ENCODE measurements around the gene ASPA.

The ASPA gene

DNA sequence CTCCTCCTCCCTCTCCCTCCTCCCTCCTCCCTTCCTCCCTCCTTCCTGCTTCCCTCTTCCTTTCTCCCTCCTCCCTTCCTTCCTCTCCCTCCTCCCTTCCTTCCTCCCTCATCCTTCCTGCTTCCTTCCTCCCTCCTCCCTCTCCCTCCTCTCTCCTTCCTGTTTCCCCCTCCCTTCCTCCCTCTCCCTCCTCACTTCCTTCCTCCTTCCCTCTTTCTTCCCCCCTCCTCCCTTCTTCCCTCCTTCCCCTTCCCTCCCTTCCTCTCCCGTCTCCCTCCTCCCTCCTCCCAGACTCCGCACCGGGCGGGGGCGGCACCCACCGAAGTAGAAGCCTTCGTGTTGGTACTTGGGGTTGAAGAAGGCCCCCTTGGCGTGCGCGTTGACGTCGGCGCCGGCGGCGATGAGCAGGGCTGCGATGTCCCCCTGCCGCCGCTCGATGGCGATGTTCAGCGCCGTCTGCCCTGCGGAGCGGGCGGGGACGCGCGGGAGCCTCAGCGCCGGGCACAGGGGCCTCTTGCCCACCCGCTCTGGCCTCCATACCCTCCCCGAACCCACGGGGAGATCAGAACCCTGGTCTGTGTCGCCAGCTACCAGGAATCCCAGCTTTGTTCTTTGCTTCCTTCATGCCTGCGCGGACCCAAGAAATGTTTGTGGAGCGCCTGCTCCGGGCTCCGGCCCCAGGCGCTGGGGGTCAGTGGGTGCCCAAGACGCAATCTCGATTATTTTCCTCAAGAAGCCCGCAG is 59.6 kb downstream of the ASPA start:
- peak; percentile 77 for DNase-seq

DNA sequence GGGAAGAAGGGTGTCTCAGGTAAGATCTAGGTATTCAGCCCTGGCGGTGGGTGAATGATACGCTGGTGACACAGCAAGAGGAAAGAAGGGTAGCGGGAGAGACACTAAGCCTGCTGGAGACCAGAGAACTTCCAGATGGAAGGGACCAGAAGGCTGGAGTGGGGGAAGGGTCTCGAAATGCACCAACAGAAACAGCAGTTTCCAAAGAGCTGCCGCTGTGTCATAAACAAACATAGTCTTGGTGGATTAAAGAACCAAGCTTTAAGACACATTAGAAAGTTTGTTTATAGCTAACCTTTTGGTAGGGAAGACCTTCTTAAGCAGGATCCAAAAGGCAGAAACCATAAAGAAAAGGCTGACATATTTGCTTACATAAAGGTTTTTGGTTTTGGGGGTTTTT is 60.9 kb downstream of the ASPA start:
- no peak for DNase-seq

DNA sequence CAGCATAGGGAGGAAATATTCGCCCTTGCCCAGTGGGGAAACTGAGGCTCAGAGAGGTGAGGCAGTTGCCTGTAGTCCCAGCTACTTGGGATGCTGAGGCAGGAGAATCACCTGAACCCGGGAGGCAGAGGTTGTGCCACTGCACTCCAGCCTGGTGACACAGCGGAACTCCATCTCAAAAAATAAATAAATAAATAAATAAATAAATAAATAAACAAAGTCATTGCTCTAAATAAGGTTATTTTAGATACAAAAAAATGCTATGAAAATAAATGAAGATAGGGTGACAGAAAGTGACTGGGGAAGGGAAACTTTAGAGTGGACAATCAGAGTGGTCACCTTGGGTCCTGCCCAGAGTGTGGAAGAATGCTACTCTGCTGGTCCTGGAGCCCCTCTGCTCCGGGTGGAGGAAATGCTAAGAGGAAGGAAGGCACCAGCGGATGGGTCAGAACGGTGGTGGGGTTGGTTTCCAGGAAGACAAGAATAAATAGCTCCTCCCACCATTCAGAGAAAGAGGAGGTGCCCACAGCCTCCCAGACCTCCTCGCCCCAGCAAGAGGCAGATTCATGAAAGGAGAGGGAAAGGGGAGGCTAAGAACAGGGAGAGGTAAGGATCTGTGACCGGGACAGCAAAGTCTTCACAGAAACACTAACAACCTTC is 64.2 kb downstream of the ASPA start:
- no peak for DNase-seq

DNA sequence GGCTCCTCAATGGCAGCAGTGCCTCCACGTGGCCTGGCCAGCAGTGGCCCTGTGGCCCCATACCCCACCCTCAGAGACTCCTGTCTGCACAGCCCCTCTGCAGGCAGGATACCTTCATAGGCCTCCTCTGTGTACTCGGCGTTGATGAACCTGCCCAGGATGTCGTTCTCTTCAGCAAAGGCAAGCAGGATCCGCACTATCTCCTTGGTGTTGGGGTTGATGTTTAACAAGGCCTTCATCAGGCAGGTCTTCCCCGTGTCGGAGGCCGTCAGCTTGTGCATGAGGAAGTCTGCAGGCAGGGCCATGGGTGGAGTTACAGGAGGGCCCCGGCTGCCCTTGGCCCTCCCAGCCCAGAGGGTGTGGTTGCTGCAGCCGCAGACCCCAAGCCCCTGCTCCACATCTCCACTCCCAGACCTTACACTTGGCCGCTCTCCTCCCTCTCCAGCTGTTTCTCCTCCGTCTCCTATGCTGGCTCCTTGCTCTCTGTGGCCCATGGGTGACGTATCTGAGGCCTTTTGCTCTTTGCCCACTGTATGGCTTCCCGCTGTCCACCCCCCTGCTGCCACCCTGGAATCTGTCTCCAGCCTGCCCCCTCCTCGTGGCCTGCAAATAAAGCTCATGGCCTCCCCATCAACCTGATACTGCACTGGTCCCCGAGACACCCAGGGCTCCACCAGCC is 66.8 kb downstream of the ASPA start:
- DNase-seq: no peak

DNA sequence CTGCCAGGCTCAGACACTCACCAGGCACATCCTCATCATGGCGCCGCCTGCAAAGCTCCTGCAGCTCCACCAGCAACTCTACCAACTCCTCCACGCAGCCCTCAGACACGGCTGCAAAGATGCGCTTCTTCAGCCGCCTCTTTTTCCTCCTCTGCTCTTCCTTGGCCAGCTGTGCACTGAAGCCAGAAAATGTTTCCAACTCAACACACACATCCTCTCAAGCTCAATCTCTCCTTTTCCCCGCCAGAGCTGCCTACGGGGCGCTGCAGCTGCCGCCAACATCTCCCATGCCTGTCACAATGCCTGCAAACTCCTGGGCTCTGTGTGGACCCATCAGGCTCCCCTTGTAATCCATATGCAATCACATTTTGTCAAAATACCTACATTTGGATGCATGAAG is 67.7 kb downstream of the ASPA start:
- no peak for DNase-seq

DNA sequence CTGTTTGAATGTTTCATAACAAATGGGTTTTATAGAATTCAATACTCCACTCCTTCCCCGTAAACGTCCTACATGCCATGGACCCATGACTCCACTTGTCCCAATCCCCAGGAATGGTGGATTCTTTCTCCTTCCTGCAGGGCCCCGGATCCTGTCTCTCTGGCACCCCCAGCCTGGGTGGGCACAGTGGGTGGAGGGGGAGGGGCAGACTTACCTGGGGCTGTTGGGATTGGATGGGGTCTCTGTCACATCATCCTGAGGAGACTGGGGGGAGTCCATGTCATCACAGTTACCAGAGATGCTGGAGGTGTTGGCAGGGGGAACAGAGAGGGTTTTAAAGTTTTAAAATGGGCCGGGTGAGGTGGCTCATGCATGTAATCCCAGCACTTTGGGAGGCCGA is 68.6 kb downstream of the ASPA start:
- DNase-seq: no peak

DNA sequence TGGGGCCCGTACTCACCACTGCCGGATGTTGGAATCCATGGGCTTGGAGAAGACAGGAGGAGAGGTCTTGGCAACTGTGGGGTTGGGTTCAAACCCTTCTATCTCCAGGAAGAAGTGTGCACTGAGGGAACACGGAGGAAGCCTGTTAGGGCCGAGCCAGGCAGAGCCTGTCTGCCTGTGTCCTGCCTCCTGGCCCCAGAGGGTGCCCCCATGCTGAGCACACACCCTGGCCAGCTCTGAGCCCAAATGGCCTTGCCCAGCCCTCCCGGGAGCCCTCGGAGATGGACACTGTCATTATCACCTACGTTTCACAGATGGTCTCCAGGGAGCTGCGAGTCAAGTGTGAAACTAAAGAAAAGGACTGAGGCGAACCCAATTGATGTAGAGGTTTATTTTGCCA is 69.4 kb downstream of the ASPA start:
- no peak for DNase-seq

DNA sequence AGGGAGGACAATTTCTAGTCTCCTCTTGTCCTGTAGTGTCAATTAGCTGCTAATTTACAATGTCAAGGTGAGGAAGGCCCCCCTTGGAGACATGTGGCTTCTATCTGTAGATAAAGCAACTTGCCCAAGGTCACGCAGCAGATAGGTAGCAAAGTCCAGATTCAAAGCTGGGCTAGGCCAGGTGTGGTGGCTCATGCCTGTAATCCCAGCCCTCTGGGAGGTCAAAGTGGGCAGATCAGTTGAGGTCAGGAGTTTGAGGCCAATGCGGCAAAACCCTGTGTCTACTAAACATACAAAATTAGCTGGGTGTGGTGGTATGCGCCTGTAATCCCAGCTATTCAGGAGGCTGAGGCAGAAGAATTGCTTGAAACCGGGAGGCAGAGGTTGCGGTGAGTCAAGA is 70.7 kb downstream of the ASPA start:
- DNase-seq: no peak

DNA sequence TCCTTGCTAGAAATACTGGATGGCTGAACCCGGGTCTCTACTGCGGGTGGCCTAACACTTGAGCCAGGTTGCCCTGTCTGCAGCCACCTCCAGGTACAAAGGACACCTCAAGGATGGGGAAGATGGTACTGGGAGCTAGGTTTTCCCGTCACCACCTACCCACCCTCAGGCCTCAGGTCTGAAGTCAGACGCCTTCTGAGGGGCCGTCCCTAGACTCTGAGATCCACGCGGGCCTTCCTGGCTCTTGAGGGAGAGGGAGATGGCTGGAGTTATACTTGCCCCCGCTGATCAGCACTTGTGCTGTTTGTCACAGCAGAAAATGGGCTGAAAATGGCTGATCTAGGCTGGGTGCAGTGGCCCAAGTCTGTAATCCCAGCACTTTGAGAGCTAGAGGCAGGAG is 71.2 kb downstream of the ASPA start:
- DNase-seq: no peak

DNA sequence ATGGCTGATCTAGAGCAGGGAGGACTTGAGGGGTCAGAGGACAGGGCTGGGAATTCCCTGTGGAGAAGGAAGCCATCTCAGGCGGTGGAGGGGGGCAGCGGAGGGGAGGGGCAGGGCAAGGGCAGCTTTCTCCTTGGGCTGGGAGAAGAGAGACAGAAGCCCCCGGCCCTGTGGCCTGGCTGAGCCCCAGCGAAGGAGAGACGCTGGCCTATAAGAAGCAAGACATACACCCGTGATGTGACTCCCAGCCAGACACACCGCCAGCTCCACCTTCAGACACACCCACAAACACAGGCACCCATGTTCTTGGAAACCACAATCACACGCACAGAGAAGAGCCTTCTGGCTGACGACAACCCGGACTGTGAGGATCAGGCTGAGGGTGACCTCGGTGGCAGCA is 71.8 kb downstream of the ASPA start:
- no peak for DNase-seq

DNA sequence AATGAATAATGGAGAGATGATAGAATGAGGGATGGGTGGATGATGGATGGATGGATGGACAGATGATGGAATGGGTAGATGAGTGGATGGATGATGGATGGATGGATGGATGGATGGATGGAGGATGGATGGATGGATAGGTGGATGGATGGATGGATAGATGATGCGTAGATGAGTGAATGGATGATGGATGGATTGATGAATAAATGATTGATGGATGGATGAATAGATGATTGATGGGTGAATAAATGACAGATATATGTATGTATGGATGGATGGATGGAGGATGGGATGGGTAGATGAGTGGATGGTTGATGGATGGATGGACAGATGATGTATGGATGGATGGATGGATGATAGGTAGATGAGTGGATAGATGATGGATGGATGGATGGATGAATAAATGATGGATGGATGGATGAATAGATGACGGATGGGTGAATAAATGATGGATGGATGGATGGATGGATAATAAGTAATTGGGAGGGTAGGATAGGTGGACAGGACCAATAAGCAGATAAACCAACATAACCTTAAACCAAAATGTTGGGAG is 73.9 kb downstream of the ASPA start:
- no peak for DNase-seq

DNA sequence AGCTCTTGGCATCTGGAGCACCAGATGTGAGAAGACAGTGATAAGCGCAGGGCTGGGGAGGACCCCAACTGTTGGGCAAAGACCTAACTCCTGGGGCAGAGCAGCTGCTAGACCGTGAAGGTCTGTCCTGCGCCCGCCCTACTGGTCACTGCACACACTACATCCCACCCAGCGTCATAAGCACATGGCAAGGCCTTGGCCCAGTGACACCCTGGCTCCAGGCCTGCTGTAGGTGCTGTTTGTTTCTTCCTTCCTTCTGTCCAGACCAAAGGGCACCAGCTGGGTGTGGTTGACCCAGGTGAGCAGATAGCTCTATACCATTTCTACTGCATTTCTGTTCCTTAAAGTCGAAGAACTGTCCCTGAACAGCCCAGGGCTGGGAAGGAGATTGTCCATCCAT is 75.4 kb downstream of the ASPA start:
- no peak for DNase-seq

DNA sequence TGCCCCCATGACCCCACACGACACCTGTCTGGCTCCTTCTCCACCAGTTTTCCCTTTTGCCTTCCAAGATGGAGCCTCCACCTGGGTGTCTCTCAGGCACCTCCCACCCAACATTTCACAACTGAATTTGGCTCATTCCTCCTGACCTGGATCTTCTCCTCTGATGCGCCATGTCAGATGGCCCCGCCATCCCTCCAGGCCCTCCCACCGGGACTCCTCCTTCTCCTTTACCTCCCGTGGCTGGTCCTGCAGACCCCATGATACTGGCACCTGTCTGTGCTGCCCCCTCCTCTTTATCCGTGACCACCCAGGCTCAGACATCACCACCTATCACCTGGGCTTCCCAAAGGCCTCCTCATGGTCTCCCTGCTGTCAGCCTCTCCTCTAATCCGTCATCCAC is 77.1 kb downstream of the ASPA start:
- DNase-seq: no peak
